Bronchial epithelial cell (primary cell): ENCODE results near the gene CCDC85C. TPM values are rescaled to one million over a fixed set of nuclear protein-coding genes. Genes with fewer than 3 reads are reported as not detected.
A peak's percentile ranks its signal among the peaks of the same experiment; 100 is the strongest.

Experiments used
- DNase-seq: peaks from one replicate; pipeline ENCODE4 v3.0.0-alpha.2; 2010; ENCODE audit warnings: low read depth
- FAIRE-seq: peaks from 2 replicates; lab custom pipeline; 2011; peaks lifted over from hg19 to GRCh38; lab: Jason Lieb, UNC
- H3K27me3 ChIP-seq: 2 replicates; pipeline ENCODE4 v1.5.1; 2011; ENCODE audit warnings: low read length; ENCODE audit not compliant: control insufficient read depth, insufficient read depth
- H3K36me3 ChIP-seq: 2 replicates; pipeline ENCODE4 v1.5.1; 2011; ENCODE audit warnings: low read length; ENCODE audit not compliant: control insufficient read depth, insufficient read depth
- H3K4me3 ChIP-seq: 2 replicates; pipeline ENCODE4 v1.5.1; 2011; ENCODE audit warnings: mild to moderate bottlenecking, low read depth, low read length, control low read depth
- CTCF ChIP-seq: IDR thresholded peaks from 2 replicates; pipeline ENCODE4 v1.5.1; 2011; ENCODE audit warnings: mild to moderate bottlenecking, moderate library complexity, low read length, control low read depth, inconsistent platforms; ENCODE audit not compliant: insufficient read depth, severe bottlenecking
- total RNA-seq: library from RNA; depleted of rRNA; stranded (reverse); fragments of >200 nt; gene quantifications from 2 replicates; pipeline ENCODE4 v1.2.1, GENCODE V29; 2014

The CCDC85C gene
- total RNA-seq, 1 donor from 2014 or later: 26.6 TPM

- DNase-seq: no peak
- TF ChIP-seq CTCF: no peak
- H3K4me3 ChIP-seq: no peak overlapping the region
- peak; percentile 88 for FAIRE-seq
- H3K36me3 ChIP-seq: no peaks in the 10 kb centered on the region
- no peaks in the 10 kb centered on the region for H3K27me3 ChIP-seq
Measured at GRCh38 chr14:99552572-99553216, 51.3 kb downstream of the CCDC85C start.

- FAIRE-seq (no peak), DNase-seq (no peak)
- H3K4me3 ChIP-seq: no peak overlapping the region
- no peak for TF ChIP-seq CTCF
- H3K36me3 ChIP-seq: no peaks in the 10 kb centered on the region
- H3K27me3 ChIP-seq: no peaks in the 10 kb centered on the region
Measured at GRCh38 chr14:99552021-99552553, 51.9 kb downstream of the CCDC85C start.

- Histone ChIP-seq H3K27me3 (no peaks in the 10 kb centered on the region), H3K4me3 (no peak overlapping the region), H3K36me3 (no peaks in the 10 kb centered on the region)
- FAIRE-seq: peak; percentile 79
- DNase-seq: no peak
- no peak for TF ChIP-seq CTCF
Measured at GRCh38 chr14:99551034-99551922, 52.7 kb downstream of the CCDC85C start.

- Histone ChIP-seq H3K4me3 (no peak overlapping the region), H3K27me3 (no peaks in the 10 kb centered on the region), H3K36me3 (no peaks in the 10 kb centered on the region)
- DNase-seq (no peak), FAIRE-seq (no peak)
- no peak for TF ChIP-seq CTCF
Measured at GRCh38 chr14:99550387-99550992, 53.5 kb downstream of the CCDC85C start.

- Histone ChIP-seq H3K36me3 (no peaks in the 10 kb centered on the region), H3K4me3 (no peak overlapping the region), H3K27me3 (no peaks in the 10 kb centered on the region)
- DNase-seq: no peak
- TF ChIP-seq CTCF: no peak
- peak; percentile 18 for FAIRE-seq
Measured at GRCh38 chr14:99549684-99550083, 54.3 kb downstream of the CCDC85C start.
